ENCODE data around the gene AAR2. TPM values are rescaled to one million over a fixed set of nuclear protein-coding genes. Genes with fewer than 3 reads are reported as not detected.

Gene AAR2
- total RNA-seq, 1 donor from 2014 or later: 19.7 TPM

DNA sequence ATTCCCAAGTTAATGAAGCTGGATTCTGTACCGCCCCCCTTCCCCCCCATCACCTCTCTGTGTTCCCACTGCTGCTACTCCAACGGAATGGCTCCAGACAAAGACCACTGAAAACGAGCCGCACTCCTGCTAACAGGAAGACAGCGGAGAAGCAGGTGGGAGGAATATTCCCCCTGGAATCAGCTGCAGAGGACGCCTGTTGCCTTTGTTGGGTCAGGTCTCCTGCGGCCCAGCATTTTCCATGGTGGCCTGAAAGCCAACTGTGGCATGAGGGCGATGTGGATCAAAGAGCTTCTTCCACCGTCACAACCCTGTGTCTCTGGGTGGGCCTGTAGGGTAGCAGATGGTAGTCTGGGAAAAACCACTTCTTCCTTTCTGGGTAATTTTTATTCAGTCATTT lies 16.8 kb downstream of the AAR2 start:
- peaks cover 45% of the 10 kb centered on the region for H4K20me1 ChIP-seq (ENCODE audit: low read depth)
- H3K4me1 Mint-ChIP-seq: peaks cover 18% of the 10 kb centered on the region

DNA sequence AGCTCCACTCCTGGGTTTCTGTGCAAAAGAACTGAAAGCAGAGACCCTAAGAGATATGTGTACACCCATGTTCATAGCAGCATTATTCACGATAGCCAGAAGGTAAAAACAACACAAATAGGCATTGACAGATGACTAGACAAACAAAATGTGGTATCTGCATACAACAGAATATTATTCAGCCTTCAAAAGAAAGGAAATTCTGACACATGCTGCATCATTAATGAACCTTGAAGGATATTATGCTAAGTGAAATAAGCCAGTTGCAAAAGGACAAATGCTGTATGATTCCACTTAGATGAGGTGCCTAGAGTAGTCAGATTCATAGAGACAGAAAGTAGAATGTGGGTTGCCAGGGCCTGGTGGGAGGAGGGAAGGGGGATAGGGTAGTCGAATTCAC lies 17.8 kb downstream of the AAR2 start:
- Histone ChIP-seq H3F3A (ENCODE audit: low read depth) (peaks cover 7% of the 10 kb centered on the region), H2AFZ (replicated peaks) (no peak overlapping the region), H3K4me3 (no peak overlapping the region), H3K27ac (no peak overlapping the region), H3K9me3 (ENCODE audit: low read depth) (no peaks in the 10 kb centered on the region), H4K20me1 (ENCODE audit: low read depth) (peaks cover 38% of the 10 kb centered on the region), H3K9ac (no peak overlapping the region), H3K4me1 (peaks cover 15% of the 10 kb centered on the region), H3K79me2 (ENCODE audit: low read depth) (peaks cover 12% of the 10 kb centered on the region), H3K36me3 (no peaks in the 10 kb centered on the region), H3K27me3 (no peaks in the 10 kb centered on the region), H3K4me2 (no peak overlapping the region)
- Mint-ChIP-seq H3K27me3 (ENCODE audit: insufficient read depth, low read depth) (peaks cover 2% of the 10 kb centered on the region), H3K36me3 (peaks cover 28% of the 10 kb centered on the region), H3K9me3 (no peaks in the 10 kb centered on the region), H3K4me3 (no peak overlapping the region), H3K27ac (no peak overlapping the region), H3K4me1 (peaks cover 15% of the 10 kb centered on the region)
- no peak for DNase-seq (ENCODE audit: low spot score)
- no peak for TF ChIP-seq EZH2 (IDR thresholded peaks at IDR 0.05)
- TF ChIP-seq EZH2phosphoT487 (IDR thresholded peaks at IDR 0.05): no peak
- TF ChIP-seq, protein P1, sequence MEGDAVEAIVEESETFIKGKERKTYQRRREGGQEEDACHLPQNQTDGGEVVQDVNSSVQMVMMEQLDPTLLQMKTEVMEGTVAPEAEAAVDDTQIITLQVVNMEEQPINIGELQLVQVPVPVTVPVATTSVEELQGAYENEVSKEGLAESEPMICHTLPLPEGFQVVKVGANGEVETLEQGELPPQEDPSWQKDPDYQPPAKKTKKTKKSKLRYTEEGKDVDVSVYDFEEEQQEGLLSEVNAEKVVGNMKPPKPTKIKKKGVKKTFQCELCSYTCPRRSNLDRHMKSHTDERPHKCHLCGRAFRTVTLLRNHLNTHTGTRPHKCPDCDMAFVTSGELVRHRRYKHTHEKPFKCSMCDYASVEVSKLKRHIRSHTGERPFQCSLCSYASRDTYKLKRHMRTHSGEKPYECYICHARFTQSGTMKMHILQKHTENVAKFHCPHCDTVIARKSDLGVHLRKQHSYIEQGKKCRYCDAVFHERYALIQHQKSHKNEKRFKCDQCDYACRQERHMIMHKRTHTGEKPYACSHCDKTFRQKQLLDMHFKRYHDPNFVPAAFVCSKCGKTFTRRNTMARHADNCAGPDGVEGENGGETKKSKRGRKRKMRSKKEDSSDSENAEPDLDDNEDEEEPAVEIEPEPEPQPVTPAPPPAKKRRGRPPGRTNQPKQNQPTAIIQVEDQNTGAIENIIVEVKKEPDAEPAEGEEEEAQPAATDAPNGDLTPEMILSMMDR (IDR thresholded peaks at IDR 0.05): no peak

More for the DNA sequence above, 16.8 kb downstream of the AAR2 start:
- H3K27me3 Mint-ChIP-seq (ENCODE audit: insufficient read depth, low read depth): peaks cover 2% of the 10 kb centered on the region
- Histone ChIP-seq H3K36me3 (no peaks in the 10 kb centered on the region), H3K27me3 (no peaks in the 10 kb centered on the region), H2AFZ (replicated peaks) (no peak overlapping the region), H3K79me2 (ENCODE audit: low read depth) (peaks cover 12% of the 10 kb centered on the region), H3K4me1 (peaks cover 13% of the 10 kb centered on the region), H3K4me3 (no peak overlapping the region), H3K9ac (no peak overlapping the region), H3F3A (ENCODE audit: low read depth) (peaks cover 9% of the 10 kb centered on the region), H3K27ac (no peak overlapping the region), H3K4me2 (no peak overlapping the region), H3K9me3 (ENCODE audit: low read depth) (no peaks in the 10 kb centered on the region)
- TF ChIP-seq EZH2 (IDR thresholded peaks at IDR 0.05) (no peak), EZH2phosphoT487 (IDR thresholded peaks at IDR 0.05) (no peak)
- TF ChIP-seq, protein P1 (IDR thresholded peaks at IDR 0.05): no peak
- no peaks in the 10 kb centered on the region for H3K9me3 Mint-ChIP-seq
- DNase-seq (ENCODE audit: low spot score): peak; percentile 22
- H3K4me3 Mint-ChIP-seq: no peak overlapping the region
- no peak overlapping the region for H3K27ac Mint-ChIP-seq
- H3K36me3 Mint-ChIP-seq: peaks cover 29% of the 10 kb centered on the region

DNA sequence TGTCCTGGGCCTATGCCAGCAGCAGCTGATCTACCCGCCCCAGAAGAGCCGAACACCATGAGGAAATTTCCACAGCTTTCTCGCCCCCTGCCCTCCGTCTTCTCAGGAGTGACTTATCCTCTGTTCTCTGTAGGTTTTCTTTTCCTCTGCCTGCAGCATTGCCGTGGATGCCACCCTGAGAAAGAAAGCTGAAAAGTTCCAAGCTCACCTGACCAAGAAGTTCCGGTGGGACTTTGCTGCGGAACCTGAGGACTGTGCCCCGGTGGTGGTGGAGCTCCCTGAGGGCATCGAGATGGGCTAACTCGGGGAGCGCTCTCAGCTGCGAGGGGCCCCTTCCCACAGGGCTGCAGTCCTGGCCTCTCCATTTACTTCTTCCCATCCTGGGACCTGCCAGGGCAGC lies 19.2 kb downstream of the AAR2 start:
- H3F3A ChIP-seq (ENCODE audit: low read depth): peaks cover 8% of the 10 kb centered on the region
- H3K9me3 Mint-ChIP-seq: no peaks in the 10 kb centered on the region

More for the DNA sequence above, 19.2 kb downstream of the AAR2 start:
- no peak for DNase-seq (ENCODE audit: low spot score)
- peaks cover 19% of the 10 kb centered on the region for H3K4me1 Mint-ChIP-seq
- H3K4me1 ChIP-seq: peaks cover 15% of the 10 kb centered on the region
- H3K36me3 ChIP-seq: no peaks in the 10 kb centered on the region
- H3K27me3 Mint-ChIP-seq (ENCODE audit: insufficient read depth, low read depth): peaks cover 1% of the 10 kb centered on the region
- H3K4me3 Mint-ChIP-seq: no peak overlapping the region
- H3K27me3 ChIP-seq: no peaks in the 10 kb centered on the region
- TF ChIP-seq EZH2phosphoT487 (IDR thresholded peaks at IDR 0.05) (no peak), EZH2 (IDR thresholded peaks at IDR 0.05) (no peak)
- TF ChIP-seq, protein P1 (IDR thresholded peaks at IDR 0.05): no peak
- peaks cover 9% of the 10 kb centered on the region for H3K79me2 ChIP-seq (ENCODE audit: low read depth)
- H4K20me1 ChIP-seq (ENCODE audit: low read depth): peaks cover 31% of the 10 kb centered on the region
- no peak overlapping the region for H3K27ac Mint-ChIP-seq
- H3K4me3 ChIP-seq: no peak overlapping the region
- H3K9me3 ChIP-seq (ENCODE audit: low read depth): no peaks in the 10 kb centered on the region
- H2AFZ ChIP-seq (replicated peaks): no peak overlapping the region
- H3K36me3 Mint-ChIP-seq: peaks cover 26% of the 10 kb centered on the region
- no peak overlapping the region for H3K4me2 ChIP-seq
- H3K27ac ChIP-seq: no peak overlapping the region
- no peak overlapping the region for H3K9ac ChIP-seq
